Esophagus muscularis mucosa (tissue), 4 donors: ENCODE measurements around the gene TERT. TPM values are rescaled to one million over a fixed set of nuclear protein-coding genes. Genes with fewer than 3 reads are reported as not detected.

Source experiments
- DNase-seq: peaks from one replicate; pipeline ENCODE4 v3.0.0-alpha.2; 2017; ENCODE audit errors: extremely low spot score
- H3K27ac ChIP-seq, 4 donors: fragments of 200-600 bp; sonication (generic); replicated peaks in 1 of 4; 1 replicate in 3 of 4; 2 replicates in 1 of 4; pipeline ENCODE4 v1.5.1; 2016 to 2019; ENCODE audit warnings: mild to moderate bottlenecking in 1 of 4
- H3K27me3 ChIP-seq, 4 donors: fragments of 200-600 bp; sonication (generic); one replicate each; pipeline versions ENCODE4 v1.5.1 to v1.6.0; 2016 to 2019
- H3K36me3 ChIP-seq, 4 donors: fragments of 200-600 bp; sonication (generic); one replicate each; pipeline ENCODE4 v1.5.1; 2016 to 2019
- H3K4me1 ChIP-seq, 4 donors: fragments of 200-600 bp; sonication (generic); one replicate each; pipeline ENCODE4 v1.5.1; 2016 to 2019
- H3K4me3 ChIP-seq, 4 donors: fragments of 200-600 bp; sonication (generic); 1 replicate in 2 of 4; 2 replicates in 2 of 4; pipeline ENCODE4 v1.5.1; 2016 to 2019; ENCODE audit warnings: mild to moderate bottlenecking in 4 of 4, moderate library complexity in 1 of 4
- H3K9me3 ChIP-seq, 4 donors: fragments of 200-600 bp; sonication (generic); 1 replicate in 3 of 4; 2 replicates in 1 of 4; pipeline ENCODE4 v1.5.1; 2016 to 2019
- EP300 ChIP-seq: sonication (generic); formaldehyde crosslinking; IDR thresholded peaks from one replicate; pipeline ENCODE4 v1.6.1; 2017; ENCODE audit warnings: antibody characterized with exemption
- POLR2A ChIP-seq: fragments of 450-650 bp; IDR thresholded peaks from one replicate; pipeline ENCODE4 v1.6.1; 2017; ENCODE audit warnings: antibody characterized with exemption, moderate library complexity, mild to moderate bottlenecking, low read depth
- POLR2AphosphoS5 ChIP-seq, 2 donors: sonication (generic); formaldehyde crosslinking; IDR thresholded peaks; one replicate each; pipeline ENCODE4 v1.6.1; 2017; ENCODE audit warnings: antibody characterized with exemption in 2 of 2
- WGBS: methylation state at CpG from one replicate; pipeline ENCODE4 v1.1.5; 2018; 5-methylcytosine and 5-hydroxymethylcytosine counted together
- intact Hi-C: fragments of 100-400 bp; cut with DNase I; formaldehyde crosslinking; loops from one replicate; pipeline ENCODE4 v1.15.1; 2023
- total RNA-seq, 4 donors: library from RNA; depleted of rRNA; stranded (reverse); fragments of >200 nt; gene quantifications; one replicate each; pipeline versions ENCODE4 v1.1.0 to v1.2.1, GENCODE V29; 2016
- TF ChIP-seq, protein P1 (sequence below), 3 experiments: fragments of 200-600 bp in 2 of 3; fragments of 450-650 bp in 1 of 3; sonication (generic) in 2 of 3; IDR thresholded peaks; one replicate each; pipeline ENCODE4 v1.5.1; 2017 to 2019; ENCODE audit warnings: antibody characterized with exemption in 3 of 3, mild to moderate bottlenecking in 2 of 3, moderate library complexity in 1 of 3

TERT gene
- total RNA-seq, 4 donors from 2014 or later = not detected

DNA sequence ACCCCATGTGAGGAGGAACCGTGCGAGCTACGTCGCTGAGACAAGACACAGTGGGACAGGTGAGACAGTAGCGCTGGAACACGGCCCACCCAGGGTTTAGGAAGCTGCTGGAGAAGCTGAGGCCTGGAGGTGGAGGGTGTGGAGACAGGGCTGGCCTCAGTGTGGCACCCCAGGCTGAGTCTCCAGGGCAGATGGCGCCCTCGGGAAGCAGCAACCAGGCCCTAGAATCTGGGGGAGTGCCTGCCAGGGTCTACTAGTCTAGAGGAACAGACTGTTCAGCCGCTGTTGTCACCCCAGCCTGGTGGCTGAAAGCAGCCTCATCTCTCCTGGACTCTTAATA, 4.6 kb upstream of the TERT start:
- Histone ChIP-seq H3K4me3 (no peak overlapping the region), H3K27me3 (peaks cover 0 to 50% (median 6%) of the 10 kb centered on the region in 4 donors), H3K27ac (no peak overlapping the region), H3K4me1 (peaks cover 0 to 8% (median 7%) of the 10 kb centered on the region in 4 donors), H3K9me3 (no peaks in the 10 kb centered on the region), H3K36me3 (no peaks in the 10 kb centered on the region)
- intact Hi-C loops = no loop called here
- 86% methylated on average over 8 of the region's 9 CpGs for WGBS
- TF ChIP-seq EP300 (no peak), POLR2AphosphoS5 (IDR thresholded peaks at IDR 0.05) (no peak), POLR2A (no peak)
- TF ChIP-seq, protein P1, sequence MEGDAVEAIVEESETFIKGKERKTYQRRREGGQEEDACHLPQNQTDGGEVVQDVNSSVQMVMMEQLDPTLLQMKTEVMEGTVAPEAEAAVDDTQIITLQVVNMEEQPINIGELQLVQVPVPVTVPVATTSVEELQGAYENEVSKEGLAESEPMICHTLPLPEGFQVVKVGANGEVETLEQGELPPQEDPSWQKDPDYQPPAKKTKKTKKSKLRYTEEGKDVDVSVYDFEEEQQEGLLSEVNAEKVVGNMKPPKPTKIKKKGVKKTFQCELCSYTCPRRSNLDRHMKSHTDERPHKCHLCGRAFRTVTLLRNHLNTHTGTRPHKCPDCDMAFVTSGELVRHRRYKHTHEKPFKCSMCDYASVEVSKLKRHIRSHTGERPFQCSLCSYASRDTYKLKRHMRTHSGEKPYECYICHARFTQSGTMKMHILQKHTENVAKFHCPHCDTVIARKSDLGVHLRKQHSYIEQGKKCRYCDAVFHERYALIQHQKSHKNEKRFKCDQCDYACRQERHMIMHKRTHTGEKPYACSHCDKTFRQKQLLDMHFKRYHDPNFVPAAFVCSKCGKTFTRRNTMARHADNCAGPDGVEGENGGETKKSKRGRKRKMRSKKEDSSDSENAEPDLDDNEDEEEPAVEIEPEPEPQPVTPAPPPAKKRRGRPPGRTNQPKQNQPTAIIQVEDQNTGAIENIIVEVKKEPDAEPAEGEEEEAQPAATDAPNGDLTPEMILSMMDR (IDR thresholded peaks at IDR 0.05) = no peak
- DNase-seq = no peak

DNA sequence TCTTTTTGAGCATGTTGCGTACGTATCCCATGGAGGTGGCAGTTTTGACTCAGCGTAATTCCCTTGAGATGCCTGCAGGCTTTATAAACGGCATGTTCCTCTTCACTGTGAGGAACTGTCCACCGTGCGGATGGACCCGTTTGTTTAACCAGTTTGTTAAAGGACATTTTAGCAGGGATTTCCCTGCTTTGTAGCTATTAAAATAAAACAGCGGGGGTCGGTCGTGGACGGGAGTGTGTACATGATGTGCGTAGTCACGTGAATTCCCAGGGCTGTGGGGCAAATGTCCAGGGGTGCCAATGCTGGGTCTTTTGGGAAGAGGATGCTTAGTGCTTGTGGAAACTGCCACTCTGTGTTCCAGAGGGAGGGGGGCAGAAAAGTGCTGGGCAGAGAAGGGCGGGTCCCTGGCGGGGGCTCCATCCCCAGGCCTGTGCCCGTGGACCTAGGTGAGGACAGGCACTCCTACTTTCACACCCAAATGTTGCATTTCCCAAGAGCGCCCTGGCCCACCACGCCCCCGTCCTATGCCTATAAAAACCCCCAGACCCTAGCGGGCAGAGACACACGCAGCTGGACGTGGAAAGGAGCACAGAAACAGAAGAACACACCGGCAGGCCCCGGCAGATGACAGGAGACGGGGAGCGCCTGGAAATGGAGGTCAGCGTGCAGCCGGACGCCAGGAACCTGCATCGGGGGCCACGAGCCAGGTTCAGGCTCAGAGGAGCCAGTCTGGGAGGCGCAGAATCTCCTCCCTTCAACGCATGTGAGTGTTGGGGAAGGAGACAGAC, 4.0 kb upstream of the TERT start:
- Histone ChIP-seq H3K27ac (no peak overlapping the region), H3K9me3 (no peaks in the 10 kb centered on the region), H3K4me3 (no peak overlapping the region), H3K4me1 (peaks cover 0 to 14% (median 12%) of the 10 kb centered on the region in 4 donors), H3K27me3 (peaks cover 0 to 56% (median 8%) of the 10 kb centered on the region in 4 donors), H3K36me3 (no peaks in the 10 kb centered on the region)
- no peak for DNase-seq
- intact Hi-C loops = no loop called here
- WGBS = 76% methylated on average over 33 of the region's 33 CpGs
- TF ChIP-seq POLR2A (no peak), POLR2AphosphoS5 (IDR thresholded peaks at IDR 0.05) (no peak), EP300 (no peak)
- TF ChIP-seq, protein P1 (IDR thresholded peaks at IDR 0.05) = no peak

- Histone ChIP-seq H3K36me3 (no peaks in the 10 kb centered on the region), H3K4me3 (no peak overlapping the region), H3K4me1 (peaks cover 0 to 14% (median 12%) of the 10 kb centered on the region in 4 donors), H3K27ac (no peak overlapping the region), H3K27me3 (peaks cover 0 to 64% (median 9%) of the 10 kb centered on the region in 4 donors), H3K9me3 (no peaks in the 10 kb centered on the region)
- DNase-seq = no peak
- intact Hi-C loops = no loop called here
- TF ChIP-seq, protein P1 (IDR thresholded peaks at IDR 0.05) = no peak
- TF ChIP-seq POLR2A (no peak), POLR2AphosphoS5 (IDR thresholded peaks at IDR 0.05) (no peak), EP300 (no peak)
- 89% methylated on average over 18 of the region's 19 CpGs for WGBS
Observed at GRCh38 chr5:1298067-1298551, 3.2 kb upstream of the TERT start.

DNA sequence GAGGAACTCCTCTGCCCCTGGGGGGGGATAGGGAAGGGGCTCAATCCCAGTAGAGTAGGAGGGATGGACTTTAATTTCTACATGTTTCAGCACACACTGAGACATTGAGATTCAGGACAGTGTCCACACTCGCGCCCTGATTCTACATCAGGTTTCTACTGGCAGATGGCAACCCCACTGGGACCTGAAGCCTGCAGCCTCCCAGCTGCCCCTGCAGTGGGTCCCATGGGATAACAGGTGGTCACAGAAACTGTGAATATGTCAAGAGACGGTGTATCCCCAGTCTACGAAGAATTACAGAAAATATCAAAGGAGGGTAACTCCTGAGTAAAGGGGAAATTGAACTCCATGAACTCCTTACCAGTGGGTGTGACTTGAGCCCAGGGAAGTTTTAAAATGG, 2.4 kb upstream of the TERT start:
- TF ChIP-seq, protein P1 (IDR thresholded peaks at IDR 0.05) = no peak
- TF ChIP-seq POLR2A (no peak), POLR2AphosphoS5 (IDR thresholded peaks at IDR 0.05) (no peak), EP300 (no peak)
- Histone ChIP-seq H3K27ac (no peak overlapping the region), H3K36me3 (no peaks in the 10 kb centered on the region), H3K9me3 (no peaks in the 10 kb centered on the region), H3K4me1 (peaks cover 0 to 14% (median 12%) of the 10 kb centered on the region in 4 donors), H3K4me3 (no peak overlapping the region), H3K27me3 (peaks cover 0 to 73% (median 9%) of the 10 kb centered on the region in 4 donors)
- intact Hi-C loops = no loop called here
- 86% methylated on average over 4 of the region's 4 CpGs for WGBS
- DNase-seq = no peak
